GM15510 (cell line): ENCODE results near the gene OR51G1.

Experiments used
- POLR2A ChIP-seq: IDR thresholded peaks from 3 replicates; pipeline ENCODE4 v1.6.1; 2011; ENCODE audit warnings: borderline replicate concordance; ENCODE audit not compliant: insufficient read length; ENCODE audit errors: extremely low read depth

OR51G1 gene

DNA sequence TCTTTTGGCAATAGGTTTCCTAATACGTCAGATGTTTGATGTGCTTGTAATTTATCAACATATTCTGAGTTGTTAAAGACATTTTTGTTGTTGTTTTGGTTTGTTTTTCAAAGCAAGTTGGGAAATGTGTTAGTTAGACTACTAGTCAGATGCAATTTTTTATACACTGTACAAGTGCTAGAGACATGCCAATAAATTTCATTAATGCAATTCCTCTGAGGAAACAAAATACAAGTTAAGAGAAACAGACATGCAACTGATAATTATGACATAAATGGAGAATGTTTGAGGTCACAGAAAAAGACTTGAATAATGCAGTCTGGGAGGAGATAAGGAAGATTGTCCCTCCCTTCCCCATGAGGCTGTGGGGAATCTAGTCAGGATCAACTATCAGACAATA lies 36.5 kb downstream of the OR51G1 start:
- TF ChIP-seq POLR2A = no peak

DNA sequence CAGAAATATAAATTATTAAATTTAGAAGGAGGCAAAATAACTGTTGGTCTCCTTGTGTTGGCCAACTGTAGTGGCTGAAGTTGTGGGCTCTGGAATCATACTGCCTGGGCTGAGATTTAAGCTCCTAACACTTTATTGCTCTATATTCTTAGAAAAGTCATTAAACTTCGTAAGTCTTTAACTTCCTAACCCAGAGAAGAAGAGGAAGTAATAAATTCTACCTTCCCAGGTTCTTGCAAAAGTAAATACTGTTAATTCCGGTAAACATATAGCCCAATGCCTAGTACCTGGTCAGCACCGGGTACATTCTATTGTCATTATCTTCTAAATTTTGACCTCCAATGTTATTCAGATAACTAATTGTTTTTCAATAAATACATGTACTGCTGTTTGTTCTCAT lies 38.0 kb downstream of the OR51G1 start:
- no peak for TF ChIP-seq POLR2A

DNA sequence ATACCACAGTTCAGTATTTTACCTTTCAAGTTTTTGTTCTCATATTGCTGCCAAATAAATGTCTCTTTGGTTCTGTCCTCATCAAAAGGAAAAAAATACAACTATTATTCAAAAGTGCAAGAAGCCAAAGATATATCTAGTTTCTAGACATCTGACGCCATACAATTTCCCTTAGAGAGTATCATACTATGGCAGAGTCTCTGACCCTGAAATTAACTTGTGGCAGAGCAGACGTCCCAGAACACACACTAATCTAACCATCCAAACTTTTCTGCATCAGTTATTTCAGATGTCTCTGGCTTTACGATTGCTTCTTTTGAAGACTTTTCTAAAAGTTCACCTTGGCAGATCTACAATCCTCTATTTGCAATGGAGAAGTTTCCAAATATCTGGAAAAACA lies 39.8 kb downstream of the OR51G1 start:
- no peak for TF ChIP-seq POLR2A

DNA sequence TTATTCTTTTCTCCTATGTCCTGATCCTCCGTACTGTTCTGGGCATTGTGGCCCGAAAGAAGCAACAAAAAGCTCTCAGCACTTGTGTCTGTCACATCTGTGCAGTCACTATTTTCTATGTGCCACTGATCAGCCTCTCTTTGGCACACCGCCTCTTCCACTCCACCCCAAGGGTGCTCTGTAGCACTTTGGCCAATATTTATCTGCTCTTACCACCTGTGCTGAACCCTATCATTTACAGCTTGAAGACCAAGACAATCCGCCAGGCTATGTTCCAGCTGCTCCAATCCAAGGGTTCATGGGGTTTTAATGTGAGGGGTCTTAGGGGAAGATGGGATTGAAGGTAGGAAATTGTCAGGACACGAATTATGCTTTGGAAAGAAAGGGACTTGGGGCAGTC lies 41.6 kb downstream of the OR51G1 start:
- TF ChIP-seq POLR2A = no peak

DNA sequence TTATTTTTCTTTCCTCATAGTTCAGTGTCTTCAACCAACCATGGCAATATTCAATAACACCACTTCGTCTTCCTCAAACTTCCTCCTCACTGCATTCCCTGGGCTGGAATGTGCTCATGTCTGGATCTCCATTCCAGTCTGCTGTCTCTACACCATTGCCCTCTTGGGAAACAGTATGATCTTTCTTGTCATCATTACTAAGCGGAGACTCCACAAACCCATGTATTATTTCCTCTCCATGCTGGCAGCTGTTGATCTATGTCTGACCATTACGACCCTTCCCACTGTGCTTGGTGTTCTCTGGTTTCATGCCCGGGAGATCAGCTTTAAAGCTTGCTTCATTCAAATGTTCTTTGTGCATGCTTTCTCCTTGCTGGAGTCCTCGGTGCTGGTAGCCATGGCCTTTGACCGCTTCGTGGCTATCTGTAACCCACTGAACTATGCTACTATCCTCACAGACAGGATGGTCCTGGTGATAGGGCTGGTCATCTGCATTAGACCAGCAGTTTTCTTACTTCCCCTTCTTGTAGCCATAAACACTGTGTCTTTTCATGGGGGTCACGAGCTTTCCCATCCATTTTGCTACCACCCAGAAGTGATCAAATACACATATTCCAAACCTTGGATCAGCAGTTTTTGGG lies 42.2 kb downstream of the OR51G1 start, which contains the start of gene OR51T1:
Gene OR51T1, plus strand, starts transcription at position 41 of the 641 bp plus-strand sequence. Its CDS starts 0 bp downstream, at position 41.
- TF ChIP-seq POLR2A = no peak

DNA sequence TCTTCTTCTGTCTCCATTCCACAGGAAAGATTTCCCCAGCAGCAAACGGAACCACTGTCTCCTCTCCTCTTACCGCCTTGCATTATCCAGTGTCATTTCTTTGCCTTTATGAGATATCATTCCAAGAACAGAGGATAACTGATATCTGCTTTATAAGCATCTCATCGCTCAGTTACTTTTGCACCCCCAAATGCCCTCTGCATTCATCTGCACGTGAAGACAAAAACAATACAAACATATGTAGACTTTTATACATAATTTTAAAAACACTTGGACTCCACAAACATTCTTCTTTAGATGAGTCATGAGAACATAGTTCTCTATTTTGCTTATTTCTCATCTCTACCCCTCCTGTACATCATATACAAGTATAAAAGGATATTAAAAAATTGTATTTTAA lies 43.0 kb downstream of the OR51G1 start:
- no peak for TF ChIP-seq POLR2A
